ENCODE data around the gene AFAP1L1.

AFAP1L1 gene

GRCh38 chr5:149284501-149284900 is 12.8 kb downstream of the AFAP1L1 start:
- no peak for DNase-seq (ENCODE audit: low spot score)

- DNase-seq (ENCODE audit: low spot score): no peak
Observed at GRCh38 chr5:149285153-149285552, 13.5 kb downstream of the AFAP1L1 start.

GRCh38 chr5:149288436-149288835 is 16.8 kb downstream of the AFAP1L1 start:
- DNase-seq (ENCODE audit: low spot score): no peak

DNA sequence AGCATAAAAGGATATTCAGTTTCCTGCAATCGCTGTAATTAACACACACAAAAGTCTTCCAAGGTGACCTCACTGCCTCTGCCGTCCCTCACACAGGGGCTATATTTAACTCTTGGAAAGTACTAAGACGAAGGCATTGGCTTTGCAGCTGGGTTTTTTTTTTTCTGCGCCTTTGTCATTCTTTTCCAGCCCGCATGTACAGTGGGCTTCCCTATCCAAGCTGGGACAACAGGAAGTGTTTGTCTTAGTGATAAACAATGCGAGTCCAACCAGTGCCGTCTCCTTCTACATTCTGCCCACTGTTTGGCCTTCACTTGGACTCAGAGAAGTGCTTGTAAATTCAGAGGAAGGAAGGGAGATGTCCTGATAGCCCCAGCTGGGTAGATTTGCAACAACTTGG is 17.6 kb downstream of the AFAP1L1 start:
- no peak for DNase-seq (ENCODE audit: low spot score)

- no peak for DNase-seq (ENCODE audit: low spot score)
Observed at GRCh38 chr5:149294872-149295829, 23.5 kb downstream of the AFAP1L1 start.

DNA sequence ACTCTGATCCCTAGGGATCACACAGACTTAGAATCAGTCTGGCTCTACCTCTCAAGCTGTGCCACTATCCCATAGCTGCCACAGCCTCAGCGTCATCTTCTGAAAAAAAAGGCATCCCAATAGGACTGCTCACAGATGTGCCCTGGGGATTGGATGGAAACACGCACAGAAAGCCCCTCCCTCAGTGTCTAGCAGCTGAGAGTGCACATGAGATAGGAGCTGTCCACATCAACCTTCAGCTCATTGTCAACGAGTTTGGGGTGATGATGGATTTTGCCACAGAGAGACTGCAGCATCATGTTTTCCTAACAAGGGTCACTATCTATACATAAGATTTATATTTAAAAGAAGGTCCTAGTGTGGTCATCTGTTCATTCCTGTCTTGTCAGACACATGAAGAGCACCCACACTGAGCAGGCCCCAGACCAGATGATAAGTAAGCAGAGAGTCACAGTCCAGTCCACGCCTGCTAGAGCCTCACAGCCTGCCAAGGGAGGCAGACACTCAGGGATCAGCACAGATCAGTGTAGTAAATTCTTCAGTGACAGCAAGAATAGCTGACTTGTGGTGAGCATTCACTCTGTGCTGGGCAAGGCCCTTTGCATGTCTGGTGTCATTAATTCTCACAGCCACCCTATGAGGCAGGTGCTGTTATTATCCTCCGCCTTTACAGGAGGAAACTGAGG is 25.8 kb downstream of the AFAP1L1 start:
- no peak for DNase-seq (ENCODE audit: low spot score)

- no peak for DNase-seq (ENCODE audit: low spot score)
Observed at GRCh38 chr5:149298163-149298562, 26.5 kb downstream of the AFAP1L1 start.

GRCh38 chr5:149298842-149299404 is 27.3 kb downstream of the AFAP1L1 start:
- no peak for DNase-seq (ENCODE audit: low spot score)

DNA sequence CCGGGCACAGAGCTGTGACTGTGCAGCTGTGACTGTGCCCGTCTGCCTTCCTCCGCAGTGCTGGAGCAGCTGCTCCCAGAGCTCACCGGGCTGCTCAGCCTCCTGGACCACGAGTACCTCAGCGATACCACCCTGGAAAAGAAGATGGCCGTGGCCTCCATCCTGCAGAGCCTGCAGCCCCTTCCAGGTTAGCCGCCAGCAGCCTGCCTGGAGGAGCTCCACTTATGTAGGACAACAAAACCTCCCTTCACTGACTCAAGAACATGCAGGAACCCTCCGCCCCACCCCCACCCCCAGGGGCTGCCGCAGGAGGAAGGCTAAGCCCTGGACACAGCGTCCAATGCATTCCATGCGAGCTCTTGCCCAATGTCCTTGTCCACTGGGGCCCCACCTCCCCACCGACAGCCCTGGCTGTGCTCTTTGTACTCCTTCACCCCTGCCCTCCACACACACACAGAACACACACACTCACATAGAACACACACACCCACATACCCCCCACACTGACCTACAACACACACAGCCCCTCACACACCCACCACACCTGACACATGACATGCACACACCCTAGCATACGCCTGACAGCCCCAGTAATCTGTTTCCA is 27.9 kb downstream of the AFAP1L1 start:
- no peak for DNase-seq (ENCODE audit: low spot score)

DNA sequence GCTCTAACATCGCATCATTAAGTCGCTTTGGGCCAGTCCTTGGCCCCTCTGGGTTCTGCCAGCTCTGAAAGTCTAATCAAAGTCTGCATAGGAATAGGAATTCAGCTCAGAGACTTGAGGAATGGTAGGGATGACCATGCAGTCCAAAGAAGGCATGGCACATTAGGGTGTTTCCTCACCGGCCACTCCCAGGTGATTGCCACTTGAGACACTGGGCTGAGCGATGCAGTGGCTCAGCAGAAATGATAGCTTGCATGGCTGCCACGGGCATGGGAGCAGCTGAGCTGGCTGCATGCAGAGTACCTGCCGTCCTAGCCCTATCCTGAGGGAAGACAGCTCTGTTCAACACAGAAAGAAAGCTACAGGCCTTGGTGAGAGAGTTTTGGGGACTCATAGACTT is 28.8 kb downstream of the AFAP1L1 start:
- DNase-seq (ENCODE audit: low spot score): no peak

- no peak for DNase-seq (ENCODE audit: low spot score)
Observed at GRCh38 chr5:149301049-149301743, 29.5 kb downstream of the AFAP1L1 start.

GRCh38 chr5:149301744-149302380 is 30.2 kb downstream of the AFAP1L1 start:
- DNase-seq (ENCODE audit: low spot score): no peak

GRCh38 chr5:149302641-149303040 is 31.0 kb downstream of the AFAP1L1 start:
- DNase-seq (ENCODE audit: low spot score): no peak

DNA sequence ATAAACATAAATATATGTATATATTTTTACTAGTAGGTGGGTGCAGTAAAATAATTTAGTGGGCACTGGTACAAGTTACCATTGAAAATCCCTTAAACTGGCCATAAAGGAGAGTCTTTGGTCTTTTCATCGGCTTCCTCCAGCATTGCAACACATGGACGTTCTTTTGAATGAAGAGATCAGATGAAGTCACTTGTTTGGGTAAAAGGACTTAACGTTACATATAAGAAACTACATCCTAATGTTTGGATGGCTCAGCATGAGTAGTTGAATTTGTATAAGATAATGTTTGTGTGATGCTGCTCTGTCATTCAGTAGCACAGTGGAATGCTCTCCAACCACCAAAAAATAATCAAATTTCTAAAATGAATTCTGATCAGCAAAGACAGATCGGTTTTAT is 31.6 kb downstream of the AFAP1L1 start:
- DNase-seq (ENCODE audit: low spot score): no peak

DNA sequence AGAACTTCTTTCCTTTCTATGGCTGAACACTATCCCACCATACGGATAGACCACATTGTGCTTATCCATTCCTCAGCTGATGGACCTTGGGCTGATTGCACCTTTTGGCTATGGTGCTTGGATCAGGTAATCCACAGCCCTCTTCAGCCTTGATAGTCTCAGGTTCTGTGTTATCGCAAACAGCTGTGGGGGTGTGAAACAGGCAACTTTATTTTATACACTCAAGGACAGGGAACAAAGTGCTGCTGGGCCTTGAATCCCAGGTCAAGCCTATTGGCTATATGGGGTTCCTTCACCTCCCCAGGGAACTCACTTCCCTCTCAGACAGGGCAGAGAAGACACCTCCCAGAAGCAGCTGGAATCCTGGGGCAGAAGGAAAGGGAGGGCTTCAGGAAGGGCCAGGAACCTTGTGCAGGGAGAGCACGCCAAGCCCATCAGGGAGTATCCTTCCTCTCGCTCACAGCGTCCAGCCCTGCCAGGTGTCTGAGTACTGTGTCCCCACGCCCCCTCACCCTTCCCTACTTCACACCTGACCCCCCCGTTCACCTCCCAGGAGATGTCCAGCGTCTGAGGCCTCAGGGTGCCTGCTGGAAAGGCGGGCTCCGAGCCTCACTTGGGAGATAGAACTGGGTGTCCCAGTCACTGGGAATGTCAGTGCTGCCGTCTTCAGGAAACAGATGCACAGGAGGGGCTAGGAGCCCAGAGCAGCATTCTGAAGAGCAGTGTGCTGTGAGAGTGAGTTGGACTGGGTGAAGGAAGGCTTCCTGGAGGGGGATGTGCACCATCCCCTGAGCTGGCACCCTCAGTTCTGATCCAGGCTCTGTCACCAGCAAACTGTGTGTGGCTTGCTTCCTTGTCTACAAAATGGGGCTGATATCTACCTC is 32.8 kb downstream of the AFAP1L1 start:
- no peak for DNase-seq (ENCODE audit: low spot score)

- DNase-seq (ENCODE audit: low spot score): no peak
Observed at GRCh38 chr5:149309354-149309753, 37.7 kb downstream of the AFAP1L1 start.

DNA sequence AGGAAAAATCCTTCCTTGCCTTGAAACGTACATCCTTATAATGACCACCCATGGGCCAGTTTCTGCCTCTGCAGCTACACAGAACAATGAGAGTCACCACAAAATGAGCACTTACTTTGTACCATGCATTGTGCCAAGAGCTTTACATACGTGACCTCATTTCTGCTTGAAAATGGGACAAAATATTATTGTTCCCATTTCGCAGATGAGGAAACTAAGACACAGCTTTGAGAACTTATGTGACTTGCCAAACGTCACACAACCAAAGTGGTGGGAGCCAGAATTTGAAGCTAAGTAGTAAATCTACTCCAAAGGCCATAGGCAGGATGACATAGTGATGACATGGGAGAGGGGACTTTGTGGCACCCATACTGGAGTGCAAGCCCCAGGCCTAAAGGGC is 38.8 kb downstream of the AFAP1L1 start:
- no peak for DNase-seq (ENCODE audit: low spot score)

- peak; percentile 41 for DNase-seq (ENCODE audit: low spot score)
Observed at GRCh38 chr5:149310947-149311658, 39.4 kb downstream of the AFAP1L1 start.

DNA sequence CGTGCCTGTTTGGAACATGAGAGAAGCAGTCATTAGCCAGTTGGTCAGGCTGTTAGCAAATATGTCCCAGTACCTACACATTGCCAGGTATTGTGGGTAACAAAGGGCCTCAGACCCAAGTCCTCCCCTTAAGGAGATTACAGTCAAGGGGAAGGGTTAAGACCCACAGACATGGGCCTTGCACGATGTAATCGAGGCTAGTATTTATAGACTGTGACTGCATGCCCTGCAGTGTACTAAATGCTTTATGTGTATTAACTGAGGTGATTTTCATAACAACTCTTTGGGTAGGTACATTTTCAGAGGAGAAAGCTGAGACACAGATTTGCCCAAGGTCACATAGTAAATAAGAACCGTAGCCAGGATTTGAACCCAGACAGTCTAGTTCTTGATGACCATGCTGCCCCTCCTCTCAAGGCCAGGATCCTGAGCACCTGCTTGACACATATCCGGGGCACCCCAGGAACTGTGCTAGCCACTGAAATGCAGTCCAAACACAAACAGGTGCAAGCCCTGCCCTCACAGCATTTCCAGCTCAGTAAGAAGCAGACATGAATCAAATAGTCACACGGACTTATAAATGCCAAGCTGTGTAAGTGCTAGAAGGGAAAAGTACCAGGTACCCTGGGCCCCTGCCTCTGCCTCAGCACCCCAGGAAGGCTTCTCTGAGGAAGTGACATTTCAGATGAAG is 41.6 kb downstream of the AFAP1L1 start:
- DNase-seq (ENCODE audit: low spot score): no peak

Data from iPS-NIHi11 (cell line).